Measurements from ENCODE around the gene CCSER2.

- TF ChIP-seq MAX (IDR thresholded peaks at IDR 0.05; ENCODE audit: low read depth, low read length), result no peak
- TF ChIP-seq POLR2A (IDR thresholded peaks at IDR 0.05; ENCODE audit: extremely low read depth, insufficient read length), result no peak
- TF ChIP-seq CTCF (IDR thresholded peaks at IDR 0.05; ENCODE audit: low read depth, low read length), result no peak
- no peak for TF ChIP-seq MYC (IDR thresholded peaks at IDR 0.05; ENCODE audit: low read depth, low read length)
Observed at GRCh38 chr10:84511709-84512285, 183.4 kb downstream of the CCSER2 start.

Measured in NB4 (cell line).